HepG2 (cell line): Measurements from ENCODE around the gene GPR152. TPM values are rescaled to one million over a fixed set of nuclear protein-coding genes. Genes with fewer than 3 reads are reported as not detected.

Experiments
- ATAC-seq: fragments of 200-7000 bp; cut with Tn5 transposase; 3 replicates; pipeline ENCODE4 v1.9.1; 2020; ENCODE audit warnings: mild to moderate bottlenecking, moderate library complexity
- BruUV-seq: library from RNA; stranded (reverse); fragments of 400-500 nt; replicated peaks from 2 replicates; lab custom pipeline; 2021; lab: Mats Ljungman, UMichigan
- CTCF ChIA-PET: fragments of 300-600 bp; formaldehyde crosslinking; extraction: SDS; loops from one replicate; lab custom pipeline; 2021; ENCODE audit warnings: low total read pairs, inconsistent platforms, low intra/inter-chr PET ratio; lab: Yijun Ruan, JAX
- POLR2A ChIA-PET: fragments of 350-600 bp; sonication (Branson Sonifier 250); formaldehyde crosslinking; loops from one replicate; lab custom pipeline; 2020; ENCODE audit warnings: antibody characterized with exemption, inconsistent platforms; lab: Yijun Ruan, JAX
- DNase-seq: peaks from one replicate; pipeline ENCODE4 v3.0.0-alpha.2; 2015; ENCODE audit warnings: low spot score
- FAIRE-seq: peaks from 3 replicates; lab custom pipeline; 2011; peaks lifted over from hg19 to GRCh38; lab: Jason Lieb, UNC
- H2AFZ ChIP-seq: one replicate; pipeline ENCODE4 v1.6.1; 2011; ENCODE audit warnings: low read length, inconsistent platforms
- H3K27ac ChIP-seq: fragments of 300-600 bp; 3 replicates; pipeline ENCODE4 v1.8.0; 2011; ENCODE audit warnings: mixed run types, mild to moderate bottlenecking, mixed read lengths, low read length, inconsistent platforms; ENCODE audit not compliant: insufficient read depth; ENCODE audit errors: extremely low read length
- H3K27me3 ChIP-seq, 2 experiments: fragments of 200-600 bp in 1 of 2; 2 replicates in 1 of 2; 3 replicates in 1 of 2; pipeline versions ENCODE4 v1.6.0 to v1.8.0; 2011; ENCODE audit warnings: low read length in 2 of 2, mild to moderate bottlenecking in 2 of 2, moderate library complexity in 2 of 2, inconsistent platforms in 1 of 2; ENCODE audit not compliant: insufficient read depth in 2 of 2, control insufficient read depth in 1 of 2
- H3K36me3 ChIP-seq, 2 experiments: fragments of 200-600 bp in 1 of 2; replicated peaks in 1 of 2; 2 replicates in 1 of 2; 3 replicates in 1 of 2; pipeline versions ENCODE4 v1.5.1 to v1.8.0; 2011; ENCODE audit warnings: low read length in 2 of 2, inconsistent platforms in 1 of 2; ENCODE audit not compliant: insufficient read depth in 2 of 2, control insufficient read depth in 1 of 2
- H3K4me1 ChIP-seq: 2 replicates; pipeline ENCODE4 v1.5.1; 2012; ENCODE audit warnings: low read length, inconsistent platforms; ENCODE audit not compliant: insufficient read depth
- H3K4me2 ChIP-seq: 2 replicates; pipeline ENCODE4 v1.6.0; 2011; ENCODE audit warnings: low read depth, low read length, inconsistent platforms
- H3K4me3 ChIP-seq, 3 experiments: fragments of 200-600 bp in 1 of 3; sonication (generic), shearing (Covaris generic) in 1 of 3; replicated peaks in 1 of 3; 2 replicates each; pipeline ENCODE4 v1.5.1; 2011 to 2016; ENCODE audit warnings: low read length in 3 of 3, inconsistent platforms in 2 of 3, low read depth in 2 of 3, mild to moderate bottlenecking in 2 of 3, control low read depth in 1 of 3, mixed read lengths in 1 of 3; ENCODE audit not compliant: insufficient read depth in 1 of 3
- H3K79me2 ChIP-seq: one replicate; pipeline ENCODE4 v1.6.1; 2011; ENCODE audit warnings: low read length, inconsistent platforms; ENCODE audit not compliant: insufficient read depth
- H3K9ac ChIP-seq: 2 replicates; pipeline ENCODE4 v1.6.0; 2011; ENCODE audit warnings: mild to moderate bottlenecking, low read depth, low read length, inconsistent platforms; ENCODE audit not compliant: insufficient read depth
- H3K9me3 ChIP-seq: 2 replicates; pipeline ENCODE4 v1.5.1; 2012; ENCODE audit warnings: mild to moderate bottlenecking, low read length
- H4K20me1 ChIP-seq: 2 replicates; pipeline ENCODE4 v1.6.0; 2011; ENCODE audit warnings: inconsistent platforms, mild to moderate bottlenecking, low read length, moderate library complexity; ENCODE audit not compliant: insufficient read depth
- AGO2 ChIP-seq: fragments of 200-400 bp; formaldehyde crosslinking; optimal IDR thresholded peaks from 2 replicates; pipeline ENCODE3; 2017; ENCODE audit warnings: mild to moderate bottlenecking, low read depth, low read length, moderate library complexity
- FOXA3 ChIP-seq: IDR thresholded peaks from 2 replicates; pipeline ENCODE4 v1.6.1; 2016; ENCODE audit warnings: missing genetic modification reagents, missing compliant biosample characterization
- HES4 ChIP-seq: sonication (generic); formaldehyde crosslinking; IDR thresholded peaks from 2 replicates; pipeline ENCODE4 v1.9.0; 2021; ENCODE audit warnings: mild to moderate bottlenecking, missing genetic modification reagents, borderline replicate concordance
- HIC2 ChIP-seq: sonication (generic); formaldehyde crosslinking; IDR thresholded peaks from 2 replicates; pipeline ENCODE4 v1.9.0; 2022; ENCODE audit warnings: low read depth, missing genetic modification reagents
- HNRNPL ChIP-seq: fragments of 200-400 bp; formaldehyde crosslinking; IDR thresholded peaks from 2 replicates; pipeline ENCODE4 v1.6.1; 2017; ENCODE audit warnings: mild to moderate bottlenecking, low read depth, low read length
- HNRNPUL1 ChIP-seq: fragments of 200-400 bp; formaldehyde crosslinking; IDR thresholded peaks from 2 replicates; pipeline ENCODE4 v1.6.1; 2017; ENCODE audit warnings: low read depth, mild to moderate bottlenecking, low read length, moderate library complexity
- JUNB ChIP-seq: sonication (generic); formaldehyde crosslinking; IDR thresholded peaks from 2 replicates; pipeline ENCODE4 v1.8.0; 2022; ENCODE audit warnings: missing genetic modification reagents, mild to moderate bottlenecking, borderline replicate concordance
- KDM2A ChIP-seq: sonication (generic); formaldehyde crosslinking; IDR thresholded peaks from 2 replicates; pipeline ENCODE4 v1.4.0; 2020; ENCODE audit warnings: low read depth, missing genetic modification reagents, borderline replicate concordance
- KDM3A ChIP-seq: IDR thresholded peaks from 2 replicates; pipeline ENCODE4 v1.6.1; 2018; ENCODE audit warnings: low read depth, missing compliant biosample characterization
- NR2F6 ChIP-seq, 2 experiments: IDR thresholded peaks; 2 replicates each; pipeline ENCODE4 v1.6.1; 2016; ENCODE audit warnings: antibody characterized with exemption in 1 of 2, mild to moderate bottlenecking in 1 of 2
- PPARG ChIP-seq: conservative IDR thresholded peaks from 2 replicates; pipeline ENCODE4 v1.6.1; 2016; ENCODE audit warnings: missing biosample characterization, missing genetic modification reagents
- RXRA ChIP-seq: sonication (generic); formaldehyde crosslinking; IDR thresholded peaks from 2 replicates; pipeline ENCODE4 v1.5.1; 2020; ENCODE audit warnings: missing genetic modification reagents
- SMC3 ChIP-seq: IDR thresholded peaks from 2 replicates; pipeline ENCODE4 v1.6.1; 2011; ENCODE audit warnings: low read length, improper control_type of control experiment
- SYNCRIP ChIP-seq: fragments of 200-400 bp; formaldehyde crosslinking; IDR thresholded peaks from 2 replicates; pipeline ENCODE4 v1.6.1; 2018; ENCODE audit warnings: mild to moderate bottlenecking, low read depth, low read length; ENCODE audit not compliant: insufficient read depth
- TRIM24 ChIP-seq: sonication (generic); formaldehyde crosslinking; IDR thresholded peaks from 2 replicates; pipeline ENCODE4 v1.8.0; 2022; ENCODE audit warnings: mild to moderate bottlenecking, missing genetic modification reagents
- ZBTB14 ChIP-seq: sonication (generic); formaldehyde crosslinking; IDR thresholded peaks from 2 replicates; pipeline ENCODE4 v1.4.0; 2020; ENCODE audit warnings: missing genetic modification reagents
- ZNF30 ChIP-seq: sonication (generic); formaldehyde crosslinking; IDR thresholded peaks from 2 replicates; pipeline ENCODE4 v1.5.0; 2020; ENCODE audit warnings: mild to moderate bottlenecking, missing genetic modification reagents
- ZNF326 ChIP-seq: sonication (generic); formaldehyde crosslinking; IDR thresholded peaks from 2 replicates; pipeline ENCODE4 v1.4.0; 2020; ENCODE audit warnings: missing genetic modification reagents, borderline replicate concordance
- ZNF563 ChIP-seq: sonication (generic); formaldehyde crosslinking; IDR thresholded peaks from 2 replicates; pipeline ENCODE4 v1.8.0; 2022; ENCODE audit warnings: mild to moderate bottlenecking, moderate library complexity, missing genetic modification reagents
- ZNF607 ChIP-seq: sonication (generic); formaldehyde crosslinking; IDR thresholded peaks from 2 replicates; pipeline ENCODE4 v1.5.1; 2020; ENCODE audit warnings: missing genetic modification reagents, mild to moderate bottlenecking, borderline replicate concordance
- ZNF776 ChIP-seq: sonication (generic); formaldehyde crosslinking; IDR thresholded peaks from 2 replicates; pipeline ENCODE4 v1.4.0; 2020; ENCODE audit warnings: mild to moderate bottlenecking, missing genetic modification reagents
- ZSCAN21 ChIP-seq: sonication (generic); formaldehyde crosslinking; IDR thresholded peaks from 2 replicates; pipeline ENCODE4 v1.8.0; 2022; ENCODE audit warnings: mild to moderate bottlenecking, missing genetic modification reagents, moderate library complexity, borderline replicate concordance
- WGBS: methylation state at CpG from one replicate; pipeline ENCODE4 v1.1.6; 2017; ENCODE audit warnings: low lambda C conversion rate; 5-methylcytosine and 5-hydroxymethylcytosine counted together
- in situ Hi-C: cut with HindIII; loops from 2 replicates; pipeline ENCODE4 v1.10.0; 2017; ENCODE audit warnings: low pct_unique_long_range_greater_than_20kb; ENCODE audit not compliant: extremely low pct_ligation_motif_present
- intact Hi-C: fragments of 100-400 bp; cut with micrococcal nuclease; formaldehyde crosslinking; loops from one replicate; pipeline ENCODE4 v1.10.0; 2022; ENCODE audit not compliant: unreplicated experiment
- polyA plus RNA-seq, 8 experiments: library from polyadenylated mRNA; depleted of rRNA in 3 of 8; stranded (reverse) in 7 of 8; unstranded in 1 of 8; fragments of >200 nt; fragmentation: Illumina TruSeq in 4 of 8; extraction: Trizol in 4 of 8; gene quantifications; 2 replicates each; pipeline versions ENCODE4 v1.2.1 to v1.2.3, GENCODE V29; 2011 to 2016; ENCODE audit warnings: low read depth in 4 of 8, missing spikeins in 1 of 8, mixed read lengths in 1 of 8; ENCODE audit not compliant: insufficient read depth in 1 of 8
- total RNA-seq, 5 experiments: library from RNA; depleted of rRNA; stranded (reverse); fragments of >200 nt; fragmentation: Illumina TruSeq; extraction: Trizol; gene quantifications; 2 replicates each; pipeline ENCODE4 v1.2.3, GENCODE V29; 2016; ENCODE audit warnings: low read depth in 1 of 5

Gene GPR152
- total and polyA plus RNA-seq, 2 of the 13 experiments (the other 11 are each of a cell fraction or from before 2014, with no cell fraction given), result not detected

GRCh38 chr11:67405688-67406339 lies 46.7 kb downstream of the GPR152 start (continued):
- TF ChIP-seq ZBTB14 (no peak), NR2F6 (IDR thresholded peaks at IDR 0.05) (peak; percentile 73; the same call in 1 of the 2 replicates), NR2F6 (CRISPR knock-in tag; IDR thresholded peaks at IDR 0.05) (peak; percentile 70), ZNF776 (CRISPR knock-in tag) (no peak)

GRCh38 chr11:67405196-67405567 lies 47.3 kb downstream of the GPR152 start:
- BruUV-seq, result no TSS peak
- no peak for DNase-seq
- no peaks in the 10 kb centered on the region for H3K9me3 ChIP-seq
- intact Hi-C loops (no loop called here), in situ Hi-C loops (no loop called here)
- peaks cover 2 to 4% of the 10 kb centered on the region in 2 experiments; a peak in 1 of 5 replicates for H3K27me3 ChIP-seq
- H3K4me1 ChIP-seq, result peaks cover 61% of the 10 kb centered on the region
- no peak for ATAC-seq
- no peak overlapping the region for H3K27ac ChIP-seq
- ChIA-PET CTCF (no interaction called here), POLR2A (interaction anchor here (4.4 to 6.2 kb wide), 2 partner anchors 15 to 51 kb away, joined by 42 to 78 read pairs; partner anchors contain the start of gene POLD4)
- no peak for FAIRE-seq
- H2AFZ ChIP-seq, result no peak overlapping the region
- peaks cover 0 to 3% of the 10 kb centered on the region in 2 experiments; a peak in 1 of 5 replicates for H3K36me3 ChIP-seq
- peaks cover 3% of the 10 kb centered on the region; the same call in 1 of the 2 replicates for H4K20me1 ChIP-seq
- no peak overlapping the region for H3K9ac ChIP-seq
- WGBS, result no CpG with 5 or more reads among the region's 6 CpGs
- H3K4me3 ChIP-seq, result peak overlapping the region in 1 of 3 experiments; percentile 57; a peak in 1 of 6 replicates
- H3K79me2 ChIP-seq, result peaks cover 11% of the 10 kb centered on the region
- H3K4me2 ChIP-seq, result peak overlapping the region; percentile 69
- no peak for TF ChIP-seq JUNB (CRISPR knock-in tag)
- TF ChIP-seq HES4 (CRISPR knock-in tag), result 0 out of 2 replicates have a peak, but pooled peaks have one; percentile 31
- TF ChIP-seq FOXA3 (CRISPR knock-in tag), result no peak
- no peak for TF ChIP-seq ZNF607 (CRISPR knock-in tag)
- no peak for TF ChIP-seq SYNCRIP
- TF ChIP-seq HIC2 (CRISPR knock-in tag), result peak; percentile 3; the same call in 1 of the 2 replicates
- TF ChIP-seq PPARG (CRISPR knock-in tag), result no peak
- peak; percentile 88 for TF ChIP-seq HNRNPL
- no peak for TF ChIP-seq KDM3A (CRISPR knock-in tag)
- TF ChIP-seq ZNF563 (CRISPR knock-in tag), result peak; percentile 45; the same call in 1 of the 2 replicates
- TF ChIP-seq AGO2, result peak; percentile 32
- no peak for TF ChIP-seq SMC3
- no peak for TF ChIP-seq HNRNPUL1
- no peak for TF ChIP-seq TRIM24 (CRISPR knock-in tag)
- TF ChIP-seq ZSCAN21 (CRISPR knock-in tag), result 0 out of 2 replicates have a peak, but pooled peaks have one; percentile 25
- TF ChIP-seq ZNF30 (CRISPR knock-in tag), result no peak
- peak; percentile 37; the same call in 1 of the 2 replicates for TF ChIP-seq KDM2A (CRISPR knock-in tag)
- TF ChIP-seq ZNF326 (CRISPR knock-in tag), result no peak
- TF ChIP-seq RXRA, result no peak
